Natural killer cell (primary cell): ENCODE results near the gene SHC2. TPM values are rescaled to one million over a fixed set of nuclear protein-coding genes. Genes with fewer than 3 reads are reported as not detected.

Experiments used
- ATAC-seq, 3 donors: fragments of 150-1000 bp in 2 of 3; fragments of 200-7000 bp in 1 of 3; cut with Tn5 transposase; 1 replicate in 1 of 3; 2 replicates in 2 of 3; pipeline ENCODE4 v1.10.0; 2021; ENCODE audit warnings: mild to moderate bottlenecking in 2 of 3, moderate library complexity in 2 of 3
- DNase-seq, 2 donors: peaks; one replicate each; pipeline versions ENCODE4 v3.0.0 to v3.0.0-alpha.2; 2013 to 2021; ENCODE audit warnings: mixed read lengths in 1 of 2
- H3K27ac ChIP-seq: one replicate; pipeline ENCODE4 v1.5.1; 2013; ENCODE audit warnings: mild to moderate bottlenecking, low read length
- H3K27me3 ChIP-seq: one replicate; pipeline ENCODE4 v1.6.1; 2013; ENCODE audit warnings: low read length; ENCODE audit not compliant: control insufficient read depth, insufficient read depth
- H3K36me3 ChIP-seq: one replicate; pipeline ENCODE4 v1.6.1; 2013; ENCODE audit warnings: low read length; ENCODE audit not compliant: control insufficient read depth, insufficient read depth
- H3K4me1 ChIP-seq: one replicate; pipeline ENCODE4 v1.6.1; 2013; ENCODE audit warnings: low read length; ENCODE audit not compliant: control insufficient read depth, insufficient read depth
- H3K4me3 ChIP-seq: one replicate; pipeline ENCODE4 v1.5.1; 2013; ENCODE audit warnings: low read length
- H3K9me3 ChIP-seq: one replicate; pipeline ENCODE4 v1.6.1; 2013; ENCODE audit warnings: low read length; ENCODE audit not compliant: control insufficient read depth, insufficient read depth
- H3K27ac Mint-ChIP-seq, 2 donors: one replicate each; pipeline ENCODE4 v1.8.0; 2022; ENCODE audit warnings: mild to moderate bottlenecking in 2 of 2, mixed read lengths in 2 of 2, moderate library complexity in 1 of 2
- H3K27me3 Mint-ChIP-seq, 2 donors: one replicate each; pipeline ENCODE4 v1.8.0; 2022; ENCODE audit warnings: low read depth in 2 of 2, mixed read lengths in 2 of 2
- H3K36me3 Mint-ChIP-seq: one replicate; pipeline ENCODE4 v1.8.0; 2022; ENCODE audit warnings: mixed read lengths
- H3K4me1 Mint-ChIP-seq, 2 donors: one replicate each; pipeline ENCODE4 v1.8.0; 2022; ENCODE audit warnings: mixed read lengths in 2 of 2
- H3K4me3 Mint-ChIP-seq: one replicate; pipeline ENCODE4 v1.8.0; 2022; ENCODE audit warnings: mild to moderate bottlenecking, moderate library complexity, mixed read lengths
- H3K9me3 Mint-ChIP-seq, 2 donors: one replicate each; pipeline ENCODE4 v1.8.0; 2022; ENCODE audit warnings: mixed read lengths in 2 of 2
- WGBS: methylation state at CpG from one replicate; pipeline ENCODE4 v1.1.7; 2013; ENCODE audit warnings: missing lambda C conversion rate; ENCODE audit not compliant: insufficient coverage; 5-methylcytosine and 5-hydroxymethylcytosine counted together
- intact Hi-C: fragments of 100-400 bp; cut with micrococcal nuclease; formaldehyde crosslinking; loops from one replicate; pipeline ENCODE4 v1.14.2; 2022
- total RNA-seq, 4 donors: library from RNA; stranded (reverse); fragments of 120-200 nt in 1 of 4; gene quantifications; one replicate each; pipeline versions ENCODE4 v1.2.3 to v1.2.4, GENCODE V29; 2013 to 2022
- TF ChIP-seq, protein P1 (sequence below): fragments of 200-600 bp; IDR thresholded peaks from one replicate; pipeline ENCODE4 v1.8.0; 2022; ENCODE audit warnings: antibody characterized with exemption

The SHC2 gene
- total RNA-seq, 3 donors from 2014 or later (not counting 1 experiment from before 2014, with no cell fraction given), result 0.75 TPM; not detected in 2

DNA sequence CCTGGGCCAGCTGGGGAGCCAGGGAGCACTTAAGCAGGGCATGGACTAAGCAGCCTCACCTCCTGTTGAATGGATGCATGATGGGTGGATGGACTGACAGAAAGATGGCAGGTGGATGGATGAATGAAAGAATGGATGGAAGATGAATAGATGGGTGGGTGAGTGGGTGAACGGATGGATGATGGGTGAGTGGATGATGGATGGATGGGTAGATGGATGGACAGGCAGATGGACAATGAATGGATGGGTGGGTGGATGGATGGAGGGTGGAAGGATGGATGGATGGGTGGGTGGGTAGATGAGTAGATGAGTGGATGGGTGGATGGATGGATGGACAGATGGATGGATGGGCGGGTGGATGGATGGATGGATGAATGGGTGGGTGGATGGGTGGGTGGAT, 18.7 kb downstream of the SHC2 start:
- Histone ChIP-seq H3K27ac (no peak overlapping the region), H3K36me3 (no peaks in the 10 kb centered on the region), H3K27me3 (peaks cover 8% of the 10 kb centered on the region), H3K4me3 (no peak overlapping the region), H3K9me3 (no peaks in the 10 kb centered on the region), H3K4me1 (no peaks in the 10 kb centered on the region)
- Mint-ChIP-seq H3K4me3 (no peak overlapping the region), H3K36me3 (no peaks in the 10 kb centered on the region), H3K4me1 (no peaks in the 10 kb centered on the region), H3K27me3 (peaks cover 0 to 6% of the 10 kb centered on the region in 2 donors), H3K9me3 (no peaks in the 10 kb centered on the region), H3K27ac (no peak overlapping the region)
- DNase-seq (no peak), ATAC-seq (no peak)
- TF ChIP-seq, protein P1, sequence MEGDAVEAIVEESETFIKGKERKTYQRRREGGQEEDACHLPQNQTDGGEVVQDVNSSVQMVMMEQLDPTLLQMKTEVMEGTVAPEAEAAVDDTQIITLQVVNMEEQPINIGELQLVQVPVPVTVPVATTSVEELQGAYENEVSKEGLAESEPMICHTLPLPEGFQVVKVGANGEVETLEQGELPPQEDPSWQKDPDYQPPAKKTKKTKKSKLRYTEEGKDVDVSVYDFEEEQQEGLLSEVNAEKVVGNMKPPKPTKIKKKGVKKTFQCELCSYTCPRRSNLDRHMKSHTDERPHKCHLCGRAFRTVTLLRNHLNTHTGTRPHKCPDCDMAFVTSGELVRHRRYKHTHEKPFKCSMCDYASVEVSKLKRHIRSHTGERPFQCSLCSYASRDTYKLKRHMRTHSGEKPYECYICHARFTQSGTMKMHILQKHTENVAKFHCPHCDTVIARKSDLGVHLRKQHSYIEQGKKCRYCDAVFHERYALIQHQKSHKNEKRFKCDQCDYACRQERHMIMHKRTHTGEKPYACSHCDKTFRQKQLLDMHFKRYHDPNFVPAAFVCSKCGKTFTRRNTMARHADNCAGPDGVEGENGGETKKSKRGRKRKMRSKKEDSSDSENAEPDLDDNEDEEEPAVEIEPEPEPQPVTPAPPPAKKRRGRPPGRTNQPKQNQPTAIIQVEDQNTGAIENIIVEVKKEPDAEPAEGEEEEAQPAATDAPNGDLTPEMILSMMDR, result no peak
- intact Hi-C loops, result no loop called here
- WGBS, result 94% methylated on average over 2 of the region's 2 CpGs

DNA sequence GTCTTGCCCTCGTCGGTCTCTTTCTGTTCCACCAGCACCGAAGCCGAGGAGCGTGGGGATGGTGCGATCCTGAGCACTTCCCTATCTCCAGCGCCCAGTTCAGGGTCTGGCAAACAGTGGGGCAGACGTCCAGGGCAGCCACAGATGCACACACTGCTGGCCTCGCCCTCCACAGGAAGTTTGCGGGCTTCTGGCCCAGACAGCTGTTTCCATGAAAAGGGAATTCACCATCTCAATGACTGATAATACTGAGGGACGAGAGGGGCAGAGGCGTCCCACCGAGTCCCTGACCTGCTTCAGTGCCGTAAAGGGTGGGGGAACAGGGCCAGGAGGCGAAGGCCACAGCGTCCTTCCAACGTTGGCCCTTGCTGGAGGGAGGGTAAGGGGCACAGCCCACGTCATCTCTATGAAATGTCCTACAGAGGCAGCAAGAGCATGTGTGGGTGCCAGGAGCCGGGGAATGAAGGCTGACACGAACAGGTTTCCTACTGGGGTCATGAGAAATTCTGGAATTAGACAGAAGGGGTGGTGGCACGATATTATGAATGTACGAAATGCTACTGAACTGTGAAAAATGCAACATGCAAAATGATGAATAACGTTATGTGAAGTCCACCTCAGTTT, 19.5 kb downstream of the SHC2 start:
- DNase-seq (no peak), ATAC-seq (no peak)
- H3K9me3 ChIP-seq, result no peaks in the 10 kb centered on the region
- peaks cover 0 to 6% of the 10 kb centered on the region in 2 donors for H3K27me3 Mint-ChIP-seq
- 33% methylated on average over 23 of the region's 23 CpGs for WGBS
- no peaks in the 10 kb centered on the region for H3K9me3 Mint-ChIP-seq
- H3K36me3 ChIP-seq, result no peaks in the 10 kb centered on the region
- H3K27ac Mint-ChIP-seq, result no peak overlapping the region
- no peaks in the 10 kb centered on the region for H3K4me1 Mint-ChIP-seq
- peaks cover 8% of the 10 kb centered on the region for H3K27me3 ChIP-seq
- H3K4me3 Mint-ChIP-seq, result no peak overlapping the region
- no peaks in the 10 kb centered on the region for H3K4me1 ChIP-seq
- TF ChIP-seq, protein P1, result no peak
- H3K4me3 ChIP-seq, result no peak overlapping the region
- intact Hi-C loops, result no loop called here
- H3K36me3 Mint-ChIP-seq, result no peaks in the 10 kb centered on the region
- H3K27ac ChIP-seq, result no peak overlapping the region

DNA sequence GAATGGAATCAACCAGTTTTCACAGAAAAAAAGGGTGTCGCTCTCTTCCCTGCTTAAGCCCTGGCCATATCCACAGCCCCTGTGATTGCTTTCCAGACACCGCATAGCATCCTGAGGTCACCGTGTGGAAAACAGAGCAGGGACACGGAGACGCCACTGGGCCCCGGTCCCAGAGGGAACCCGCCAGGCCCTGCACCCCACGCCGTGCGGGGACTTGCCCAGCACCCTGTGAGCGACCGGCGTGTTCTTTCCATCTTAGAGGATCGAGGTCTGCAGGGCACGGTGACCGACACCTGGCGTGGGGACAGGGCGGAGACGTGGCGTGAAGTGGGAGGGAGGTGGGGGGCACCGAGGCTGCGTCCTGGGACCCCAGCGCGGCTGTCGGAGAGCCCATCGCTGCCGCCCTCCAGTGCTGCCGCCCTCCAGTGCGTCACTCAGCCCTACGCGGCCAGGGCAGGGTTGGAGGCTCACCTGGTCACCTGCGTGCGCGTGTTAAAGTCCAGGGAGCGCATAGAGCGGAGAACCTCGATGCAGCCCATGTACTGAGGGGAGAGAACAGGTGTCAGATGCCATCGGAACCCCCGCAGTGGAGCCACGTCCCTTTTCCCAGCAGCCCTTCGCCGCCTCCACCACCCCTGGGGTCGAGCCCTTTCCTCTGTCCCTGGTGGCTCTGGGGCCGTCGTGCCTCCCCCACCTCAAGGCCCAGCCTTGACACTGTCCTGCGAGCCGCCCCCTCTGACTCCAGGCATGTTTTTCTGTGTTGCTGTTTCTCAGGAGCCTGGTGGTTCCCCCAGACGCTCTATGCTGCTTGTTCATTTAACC, 20.2 kb downstream of the SHC2 start:
- no peak overlapping the region for H3K27ac Mint-ChIP-seq
- Histone ChIP-seq H3K4me1 (no peaks in the 10 kb centered on the region), H3K36me3 (no peaks in the 10 kb centered on the region), H3K27me3 (peaks cover 8% of the 10 kb centered on the region), H3K9me3 (no peaks in the 10 kb centered on the region), H3K4me3 (no peak overlapping the region), H3K27ac (no peak overlapping the region)
- no peaks in the 10 kb centered on the region for H3K9me3 Mint-ChIP-seq
- 81% methylated on average over 48 of the region's 48 CpGs for WGBS
- no peak for DNase-seq
- H3K4me3 Mint-ChIP-seq, result no peak overlapping the region
- intact Hi-C loops, result no loop called here
- ATAC-seq, result no peak
- no peaks in the 10 kb centered on the region for H3K4me1 Mint-ChIP-seq
- H3K27me3 Mint-ChIP-seq, result peaks cover 0 to 6% of the 10 kb centered on the region in 2 donors
- no peaks in the 10 kb centered on the region for H3K36me3 Mint-ChIP-seq
- TF ChIP-seq, protein P1, result no peak
